Measurements from ENCODE around the gene SMIM29. TPM values are rescaled to one million over a fixed set of nuclear protein-coding genes. Genes with fewer than 3 reads are reported as not detected.
A peak's percentile ranks its signal among the peaks of the same experiment; 100 is the strongest.

SMIM29 gene
- total and polyA plus RNA-seq, 10 of the 15 experiments (the other 5 are each of a cell fraction or from before 2014, with no cell fraction given): 7.1 to 30.0 (median 16.2) TPM

GRCh38 chr6:34236443-34237315 lies 12.1 kb downstream of the SMIM29 start, which contains the start of gene HMGA1 (continued):
- TF ChIP-seq ZBTB4 (CRISPR knock-in tag; IDR thresholded peaks at IDR 0.05) (no peak; the same call in 1 of the 2 replicates), SKIL (IDR thresholded peaks at IDR 0.05; ENCODE audit: low read depth, poor library complexity, severe bottlenecking) (peak; percentile 91), RELB (IDR thresholded peaks at IDR 0.05; ENCODE audit: low read depth) (peak; percentile 31; the same call in 1 of the 2 replicates), ATF2 (IDR thresholded peaks at IDR 0.05; ENCODE audit: low read length) (no peak), PAX8 (IDR thresholded peaks at IDR 0.05) (no peak), IKZF2 (IDR thresholded peaks at IDR 0.05) (peak; percentile 61 to 63), NFYB (IDR thresholded peaks at IDR 0.05; ENCODE audit: insufficient read depth, low read depth, low read length) (no peak), BCL11A (IDR thresholded peaks at IDR 0.05; ENCODE audit: low read depth, low read length) (0 out of 2 replicates have a peak, but pooled peaks have one; percentile 47), EED (IDR thresholded peaks at IDR 0.05; ENCODE audit: low read depth) (no peak; the same call in 1 of the 2 replicates), ZBTB40 (IDR thresholded peaks at IDR 0.05; ENCODE audit: borderline replicate concordance) (no peak), NFXL1 (IDR thresholded peaks at IDR 0.05; ENCODE audit: borderline replicate concordance) (no peak), TAF1 (IDR thresholded peaks at IDR 0.05; ENCODE audit: borderline replicate concordance, low read depth, low read length) (peak; percentile 65; the same call in 1 of the 2 replicates), TCF12 (IDR thresholded peaks at IDR 0.05; ENCODE audit: low read depth, low read length) (0 out of 2 replicates have a peak, but pooled peaks have one; percentile 65), SPI1 (IDR thresholded peaks at IDR 0.05; ENCODE audit: borderline replicate concordance, insufficient read depth, low read depth, low read length) (peak; percentile 93)
